ENCODE results near the gene HSPA1L.

The HSPA1L gene

DNA sequence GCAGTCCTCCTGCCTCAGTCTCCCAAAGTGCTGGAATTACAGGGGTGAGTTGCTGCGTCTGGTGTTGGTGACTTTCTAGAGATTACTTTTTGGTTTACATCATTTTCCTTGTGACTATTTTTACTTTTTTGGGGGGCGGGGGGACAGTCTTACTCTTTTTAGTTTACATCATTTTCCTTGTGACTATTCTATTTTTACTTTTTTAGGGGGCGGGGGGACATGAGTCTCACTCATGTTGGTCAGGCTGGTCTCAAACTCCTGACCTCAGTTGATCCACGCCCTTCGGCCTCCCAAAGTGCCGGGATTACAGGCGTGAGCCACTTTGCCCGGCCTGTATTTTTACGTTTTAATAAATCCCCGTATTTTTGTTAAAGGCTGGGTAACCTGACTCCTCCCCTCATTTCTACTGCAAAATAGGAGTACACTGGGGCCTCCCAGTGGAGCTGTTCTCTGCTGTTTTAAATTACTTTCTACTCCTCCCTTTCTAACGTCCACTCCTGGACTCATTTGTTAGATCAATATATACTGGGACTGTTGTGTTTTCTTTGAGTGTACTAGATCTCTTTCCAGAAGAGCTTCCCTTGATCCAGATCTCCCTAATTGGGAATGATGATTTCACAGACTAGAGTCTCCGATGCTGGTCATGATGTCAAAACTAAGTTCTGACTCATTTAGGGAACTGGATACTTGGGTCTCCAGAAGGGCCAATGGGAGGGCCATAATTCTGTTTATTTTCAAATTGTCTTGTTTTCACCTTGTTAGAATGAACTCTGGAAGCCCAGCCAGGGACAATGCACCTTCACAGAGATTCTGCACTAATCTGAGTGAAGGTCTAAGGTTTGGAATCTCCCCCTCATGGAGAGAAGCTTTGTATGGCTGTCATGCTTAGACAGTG, 21.6 kb upstream of the HSPA1L start:
- in situ Hi-C loops (cut with MboI; ENCODE audit: low pct_unique_long_range_greater_than_20kb, low sequenced_read_pairs, unreplicated experiment), result no loop called here
- DNase-seq (ENCODE audit: low spot score), result no peak
- TF ChIP-seq, protein P1, sequence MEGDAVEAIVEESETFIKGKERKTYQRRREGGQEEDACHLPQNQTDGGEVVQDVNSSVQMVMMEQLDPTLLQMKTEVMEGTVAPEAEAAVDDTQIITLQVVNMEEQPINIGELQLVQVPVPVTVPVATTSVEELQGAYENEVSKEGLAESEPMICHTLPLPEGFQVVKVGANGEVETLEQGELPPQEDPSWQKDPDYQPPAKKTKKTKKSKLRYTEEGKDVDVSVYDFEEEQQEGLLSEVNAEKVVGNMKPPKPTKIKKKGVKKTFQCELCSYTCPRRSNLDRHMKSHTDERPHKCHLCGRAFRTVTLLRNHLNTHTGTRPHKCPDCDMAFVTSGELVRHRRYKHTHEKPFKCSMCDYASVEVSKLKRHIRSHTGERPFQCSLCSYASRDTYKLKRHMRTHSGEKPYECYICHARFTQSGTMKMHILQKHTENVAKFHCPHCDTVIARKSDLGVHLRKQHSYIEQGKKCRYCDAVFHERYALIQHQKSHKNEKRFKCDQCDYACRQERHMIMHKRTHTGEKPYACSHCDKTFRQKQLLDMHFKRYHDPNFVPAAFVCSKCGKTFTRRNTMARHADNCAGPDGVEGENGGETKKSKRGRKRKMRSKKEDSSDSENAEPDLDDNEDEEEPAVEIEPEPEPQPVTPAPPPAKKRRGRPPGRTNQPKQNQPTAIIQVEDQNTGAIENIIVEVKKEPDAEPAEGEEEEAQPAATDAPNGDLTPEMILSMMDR (IDR thresholded peaks at IDR 0.05; ENCODE audit: extremely low read depth, insufficient read depth, missing control alignments), result no peak

DNA sequence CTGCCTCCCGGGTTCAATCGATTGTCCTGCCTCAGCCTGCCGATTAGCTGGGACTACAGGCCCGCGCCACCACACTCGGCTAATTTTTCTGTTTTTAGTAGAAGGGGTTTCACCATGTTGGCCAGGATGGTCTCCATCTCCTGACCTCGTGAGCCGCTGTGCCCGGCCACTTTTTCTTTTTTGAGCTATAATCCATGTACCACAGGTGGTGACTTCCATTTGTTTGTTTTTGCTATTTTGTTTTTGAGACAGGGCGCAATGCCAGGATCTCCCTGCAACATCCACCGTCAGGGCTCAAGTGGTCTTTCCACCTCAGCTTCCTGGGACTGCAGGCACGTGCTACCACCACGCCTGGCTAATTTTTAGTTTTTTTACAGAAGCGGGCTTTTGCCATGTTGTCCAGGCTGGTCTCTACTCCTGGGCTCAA, 21.0 kb upstream of the HSPA1L start:
- TF ChIP-seq, protein P1 (IDR thresholded peaks at IDR 0.05; ENCODE audit: extremely low read depth, insufficient read depth, missing control alignments), result no peak
- in situ Hi-C loops (cut with MboI; ENCODE audit: low pct_unique_long_range_greater_than_20kb, low sequenced_read_pairs, unreplicated experiment), result no loop called here
- DNase-seq (ENCODE audit: low spot score), result no peak

DNA sequence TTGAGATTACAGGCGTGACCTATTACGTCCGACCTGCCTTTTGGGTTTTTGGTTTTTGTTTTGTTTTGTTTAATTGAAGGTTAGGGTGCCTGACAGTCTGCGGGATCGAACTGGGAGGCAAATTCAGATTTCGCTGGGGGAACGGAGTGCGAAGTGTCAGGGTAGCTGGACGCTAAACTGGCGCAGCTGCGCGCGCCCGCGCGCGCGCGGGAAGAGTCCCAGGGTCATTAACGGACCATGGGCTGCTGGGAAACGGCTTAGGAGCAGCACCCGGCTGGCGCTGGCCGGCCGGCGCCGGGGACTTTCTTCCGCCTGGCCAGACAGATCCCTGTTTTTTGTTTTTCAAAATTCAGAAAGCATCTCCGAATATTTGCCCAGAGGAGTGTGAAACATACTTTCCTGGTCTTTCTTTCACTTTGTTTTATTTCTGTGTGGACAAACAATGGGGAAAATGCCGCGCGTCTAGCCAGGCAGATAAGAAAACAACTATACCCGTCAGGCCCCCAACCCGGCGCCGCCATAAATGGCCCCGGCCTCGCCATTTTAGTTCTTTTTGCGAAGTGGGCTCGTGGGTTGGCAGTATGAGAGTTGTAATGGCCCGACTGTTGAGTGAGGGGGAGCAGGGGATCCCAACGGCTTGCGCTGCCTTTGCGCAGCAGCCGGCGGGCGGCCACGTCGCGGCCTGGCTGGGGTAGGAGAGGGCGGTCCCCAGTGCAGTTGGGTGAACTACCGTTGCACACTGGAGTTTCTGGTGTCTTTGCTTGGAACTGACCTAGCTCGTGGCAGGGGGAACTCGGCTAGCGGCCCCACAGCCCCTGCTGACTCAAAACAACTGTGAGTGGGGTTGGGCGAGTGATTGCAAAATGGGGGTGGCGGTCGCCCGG, 19.5 kb upstream of the HSPA1L start:
- peak; percentile 87 for DNase-seq (ENCODE audit: low spot score)
- TF ChIP-seq, protein P1 (IDR thresholded peaks at IDR 0.05; ENCODE audit: extremely low read depth, insufficient read depth, missing control alignments), result no peak
- in situ Hi-C loops (cut with MboI; ENCODE audit: low pct_unique_long_range_greater_than_20kb, low sequenced_read_pairs, unreplicated experiment), result loop anchor here (5.0 kb wide), 1 partner anchor 152 kb away; the partner anchor contains the start of gene LY6G5C

DNA sequence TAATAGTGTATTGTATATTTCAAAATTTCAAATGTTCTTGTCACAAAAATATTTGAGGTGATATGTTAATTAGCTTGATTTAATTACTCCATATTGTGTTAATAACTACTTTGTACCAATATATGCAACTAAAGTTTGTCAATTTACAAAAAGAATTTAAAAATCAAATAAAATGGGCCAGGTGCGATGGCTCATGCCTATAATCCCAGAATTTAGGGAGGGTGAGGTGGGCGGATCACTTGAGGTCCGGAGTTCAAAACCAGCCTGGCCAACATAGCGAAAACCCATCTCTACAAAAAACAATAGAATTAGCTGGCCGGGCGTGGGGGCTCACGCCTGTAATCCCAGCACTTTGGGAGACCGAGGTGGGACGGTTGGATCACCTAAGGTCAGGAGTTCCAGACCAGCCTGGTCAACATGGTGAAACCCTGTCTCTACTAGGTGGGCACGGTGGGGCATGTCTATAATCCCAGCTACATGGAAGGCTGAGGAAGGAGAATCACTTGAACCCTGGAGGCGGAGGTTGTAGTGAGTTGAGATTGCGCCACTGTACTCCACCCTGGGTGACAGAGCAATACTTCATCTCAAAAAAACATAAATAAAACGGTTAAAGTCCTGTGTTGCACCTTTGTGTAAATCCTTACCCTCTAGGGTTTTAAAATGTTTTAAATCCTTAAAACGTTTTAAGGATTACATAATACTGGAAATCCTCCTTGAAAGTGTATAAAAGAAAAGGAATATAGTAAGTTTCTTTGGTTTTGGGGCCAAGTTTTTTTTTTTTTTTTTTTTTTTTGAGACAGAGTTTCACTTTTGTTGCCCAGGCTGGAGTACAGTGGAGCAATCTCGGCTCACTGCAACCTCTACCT, 16.5 kb upstream of the HSPA1L start:
- TF ChIP-seq, protein P1 (IDR thresholded peaks at IDR 0.05; ENCODE audit: extremely low read depth, insufficient read depth, missing control alignments), result no peak
- in situ Hi-C loops (cut with MboI; ENCODE audit: low pct_unique_long_range_greater_than_20kb, low sequenced_read_pairs, unreplicated experiment), result loop anchor here (5.0 kb wide), 1 partner anchor 149 kb away; the partner anchor contains the start of gene LY6G5C
- DNase-seq (ENCODE audit: low spot score), result no peak

DNA sequence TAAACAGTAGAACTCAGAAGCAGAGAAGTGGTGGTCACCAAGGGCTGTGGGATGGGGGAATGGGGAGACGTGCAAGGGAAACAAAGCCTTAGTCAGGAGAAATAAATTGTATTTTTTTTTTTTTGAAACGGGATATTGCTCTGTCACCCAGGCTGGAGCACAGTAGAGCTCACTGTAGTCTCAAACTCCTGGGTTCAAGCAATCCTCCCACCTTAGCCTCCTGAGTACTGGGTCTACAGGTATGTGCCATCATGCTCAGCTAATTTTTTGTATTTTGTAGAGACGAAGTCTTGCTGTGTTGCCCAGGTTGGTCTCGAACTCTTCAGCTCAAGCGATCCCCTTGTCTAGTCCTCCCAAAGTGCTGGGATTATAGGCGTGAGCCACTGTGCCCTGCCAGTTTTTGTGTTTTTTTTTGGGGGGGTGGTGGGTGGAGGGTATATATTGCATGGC, 15.8 kb upstream of the HSPA1L start:
- in situ Hi-C loops (cut with MboI; ENCODE audit: low pct_unique_long_range_greater_than_20kb, low sequenced_read_pairs, unreplicated experiment), result loop anchor here (5.0 kb wide), 1 partner anchor 149 kb away; the partner anchor contains the start of gene LY6G5C
- TF ChIP-seq, protein P1 (IDR thresholded peaks at IDR 0.05; ENCODE audit: extremely low read depth, insufficient read depth, missing control alignments), result no peak
- no peak for DNase-seq (ENCODE audit: low spot score)

All from GM13977 (cell line).